Measurements from ENCODE around the gene TMEM267.
A peak's percentile ranks its signal among the peaks of the same experiment; 100 is the strongest.
"Not testable (repeated sequence)": the region's sequence is repeated elsewhere in the genome, so short reads cannot be mapped to it uniquely, and the experiment has no call there.

The TMEM267 gene

DNA sequence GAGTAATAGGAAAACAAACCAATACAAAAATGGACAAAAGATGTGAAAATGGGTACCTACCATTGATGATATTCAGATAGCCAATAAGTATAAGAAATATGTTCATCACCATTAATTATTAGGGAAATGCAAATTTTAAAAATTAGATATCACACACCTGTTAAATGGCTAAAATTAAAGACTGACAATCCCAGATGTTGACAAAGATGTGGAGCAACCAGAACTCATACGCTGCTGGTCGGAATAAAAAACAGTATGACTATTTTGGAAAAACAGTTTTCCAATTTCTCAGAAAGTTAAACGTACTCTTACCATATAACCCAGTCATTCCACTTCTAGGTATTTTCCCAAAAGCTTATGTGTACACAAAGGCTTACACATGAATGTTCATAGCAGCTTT is 27.1 kb downstream of the TMEM267 start:
- DNase-seq: no peak

DNA sequence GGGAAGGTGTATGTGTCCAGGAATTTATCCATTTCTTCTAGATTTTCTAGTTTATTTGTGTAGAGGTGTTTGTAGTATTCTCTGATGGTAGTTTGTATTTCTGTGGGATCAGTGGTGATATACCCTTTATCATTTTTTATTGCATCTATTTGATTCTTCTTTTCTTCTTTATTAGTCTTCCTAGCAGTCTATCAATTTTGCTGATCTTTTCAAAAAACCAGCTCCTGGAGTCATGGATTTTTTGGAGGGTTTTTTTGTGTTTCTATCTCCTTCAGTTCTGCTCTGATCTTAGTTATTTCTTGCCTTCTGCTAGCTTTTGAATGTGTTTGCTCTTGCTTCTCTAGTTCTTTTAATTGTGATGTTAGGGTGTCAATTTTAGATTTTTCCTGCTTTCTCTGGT is 42.1 kb downstream of the TMEM267 start:
- not testable (repeated sequence) for DNase-seq

DNA sequence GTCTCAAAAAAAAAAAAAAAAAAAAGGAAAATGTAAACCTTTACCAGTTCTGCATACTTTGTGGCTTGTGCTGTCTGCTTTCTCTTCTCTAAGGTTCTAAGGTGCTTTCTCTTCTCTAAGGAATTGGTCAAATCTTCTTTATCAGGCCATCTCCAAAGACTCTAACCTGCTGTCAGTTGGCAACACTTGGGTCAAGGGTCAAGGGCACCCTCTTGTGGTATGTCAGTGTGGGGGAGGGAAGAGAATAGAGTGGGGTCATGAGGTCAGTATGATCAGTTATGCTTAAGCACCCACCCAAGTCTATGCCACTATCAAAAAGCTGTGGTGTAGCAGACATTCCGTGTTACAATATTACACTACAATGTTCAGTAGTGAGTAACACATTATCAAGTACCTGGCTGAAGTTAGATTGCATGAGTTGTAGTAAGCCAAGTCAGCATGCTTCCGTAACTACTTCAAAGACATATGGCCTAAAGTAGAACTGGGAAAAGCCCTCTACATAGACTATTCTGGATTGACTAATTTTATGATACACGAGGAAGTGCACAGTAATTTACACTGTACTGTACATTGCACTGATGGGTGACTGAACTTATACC is 46.5 kb downstream of the TMEM267 start:
- DNase-seq: no peak

DNA sequence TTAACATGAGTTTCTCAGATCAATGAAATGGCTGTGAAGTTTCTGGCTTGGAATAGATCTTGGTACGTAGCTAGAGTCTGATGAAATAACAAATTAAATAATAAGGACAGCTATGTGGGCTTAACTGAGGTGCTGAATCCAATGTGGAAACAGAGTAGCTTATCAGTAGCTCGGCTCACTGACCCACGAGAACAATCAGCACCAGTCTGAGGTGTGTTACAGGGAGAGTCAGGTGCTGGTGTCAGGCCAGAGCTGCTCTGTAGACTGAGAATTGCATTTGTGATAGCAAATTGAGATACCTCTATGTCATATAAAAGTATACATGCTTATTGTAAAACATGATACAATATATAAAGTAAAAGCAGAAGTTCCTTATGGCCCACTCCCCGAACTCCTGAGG is 50.3 kb downstream of the TMEM267 start:
- DNase-seq: no peak

DNA sequence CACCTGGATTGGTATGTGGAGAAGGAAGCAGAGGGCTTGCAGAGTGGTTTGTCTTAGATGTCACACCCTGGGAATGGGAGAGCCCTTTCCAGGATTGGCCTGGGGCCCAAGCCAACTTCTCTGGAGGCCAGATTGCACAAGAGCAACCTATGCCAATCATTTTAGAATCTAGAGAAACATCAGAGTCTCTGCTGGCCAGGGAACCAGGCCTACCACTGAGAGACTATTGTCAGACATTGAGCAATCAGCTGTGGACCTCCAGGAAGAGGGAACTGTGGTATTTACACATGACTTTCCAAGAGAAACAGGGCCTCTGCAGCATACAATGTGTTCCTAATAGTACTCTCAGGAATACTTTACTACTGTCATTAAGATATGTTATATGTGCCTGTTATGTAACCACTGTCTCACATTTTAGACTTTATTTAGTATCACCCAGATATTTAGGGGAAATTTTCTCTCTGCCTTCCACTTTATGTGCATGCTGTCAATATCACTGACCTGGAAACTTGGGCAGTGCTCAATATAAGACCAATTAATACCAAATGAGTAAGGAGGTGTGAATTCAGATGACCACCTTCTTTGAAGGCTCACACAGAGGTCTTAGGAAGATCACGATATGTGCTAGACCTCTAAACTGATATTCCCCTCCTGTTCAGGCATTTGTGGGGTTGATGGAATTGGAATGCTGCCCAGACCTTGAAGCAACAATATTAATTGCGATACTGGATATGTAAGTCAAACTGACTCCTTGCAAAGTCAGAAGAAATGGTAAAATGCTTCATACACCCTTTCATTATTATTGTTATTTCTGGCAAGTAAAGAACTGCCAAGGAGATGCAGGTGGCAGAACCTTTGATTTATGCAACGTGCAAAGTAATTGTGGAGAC is 50.9 kb downstream of the TMEM267 start:
- peak; percentile 67 for DNase-seq

DNA sequence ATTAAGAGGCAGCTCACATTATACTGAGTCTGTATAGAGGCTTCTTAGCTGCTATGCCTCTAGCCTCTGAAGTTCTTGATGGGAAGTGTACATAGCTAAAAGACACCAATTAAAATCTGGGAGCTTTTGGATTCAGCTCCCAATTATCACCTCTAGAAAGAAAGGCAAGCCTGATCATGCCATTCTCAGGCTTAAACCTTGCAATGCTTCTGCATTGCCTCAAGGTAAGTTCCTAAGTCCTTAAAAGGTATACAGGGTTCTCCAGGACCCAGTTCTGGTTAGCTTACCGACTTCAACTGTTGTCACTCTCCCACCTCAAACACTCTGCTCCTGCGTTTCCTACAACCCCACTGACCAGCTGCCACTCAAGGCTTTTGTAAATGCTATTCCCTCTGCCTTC is 54.0 kb downstream of the TMEM267 start:
- DNase-seq: no peak

DNA sequence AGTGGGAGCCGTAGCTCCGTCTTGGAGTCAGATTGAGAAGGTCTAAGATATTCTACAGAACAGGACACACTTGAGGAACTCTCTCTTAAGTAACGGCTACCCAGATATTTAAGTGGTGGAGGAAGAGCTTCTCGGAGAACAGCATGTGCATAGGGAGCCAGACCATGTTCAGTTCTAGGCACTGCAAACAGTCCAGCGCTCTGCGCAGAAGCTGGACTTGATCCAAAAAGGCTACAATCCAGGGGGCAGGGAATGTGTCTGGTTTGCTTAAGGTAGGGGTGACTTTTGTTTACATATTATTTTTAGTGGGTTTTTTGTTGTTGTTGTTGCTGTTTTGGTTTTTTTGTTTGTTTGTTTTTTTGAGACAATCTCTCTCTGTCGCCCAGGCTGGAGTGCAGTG is 54.6 kb downstream of the TMEM267 start:
- DNase-seq: no peak

DNA sequence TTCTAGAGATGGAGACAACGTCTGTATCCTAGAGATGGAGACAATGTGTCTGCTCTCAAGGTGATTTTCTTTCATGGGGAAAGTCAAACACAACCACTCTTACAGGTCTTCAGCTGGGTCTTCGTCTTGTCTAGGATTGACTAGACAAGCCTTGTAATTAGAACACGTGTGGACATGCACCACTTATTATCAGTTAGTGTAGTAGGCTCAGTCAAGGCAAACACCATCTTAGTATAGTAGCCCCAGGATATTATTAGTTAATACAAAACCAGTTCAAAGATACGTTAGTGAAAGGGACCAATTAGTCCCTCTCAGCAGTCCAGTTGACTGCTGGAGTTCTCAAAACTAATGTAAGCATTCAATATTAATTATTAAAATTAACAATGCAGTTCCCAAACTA is 56.4 kb downstream of the TMEM267 start:
- DNase-seq: no peak

DNA sequence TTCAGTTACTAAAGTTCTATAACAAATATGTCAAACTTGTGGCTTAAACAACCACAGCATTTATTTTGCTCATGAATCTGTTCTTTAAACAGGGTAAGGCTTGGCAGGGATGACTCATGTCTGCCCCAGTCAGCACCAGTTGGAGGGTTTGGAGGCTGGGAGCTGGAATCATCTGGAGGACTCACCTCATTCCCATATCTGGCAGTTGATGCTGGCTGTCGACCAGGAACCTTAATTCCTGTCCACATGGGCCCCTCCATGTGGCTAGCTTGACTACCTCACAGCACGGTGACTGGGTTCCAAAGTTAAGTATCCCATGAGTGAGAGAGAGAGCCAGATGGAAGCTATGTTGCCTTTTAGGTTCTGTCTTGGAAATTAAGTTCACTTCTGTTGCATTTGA is 57.7 kb downstream of the TMEM267 start:
- DNase-seq: no peak

DNA sequence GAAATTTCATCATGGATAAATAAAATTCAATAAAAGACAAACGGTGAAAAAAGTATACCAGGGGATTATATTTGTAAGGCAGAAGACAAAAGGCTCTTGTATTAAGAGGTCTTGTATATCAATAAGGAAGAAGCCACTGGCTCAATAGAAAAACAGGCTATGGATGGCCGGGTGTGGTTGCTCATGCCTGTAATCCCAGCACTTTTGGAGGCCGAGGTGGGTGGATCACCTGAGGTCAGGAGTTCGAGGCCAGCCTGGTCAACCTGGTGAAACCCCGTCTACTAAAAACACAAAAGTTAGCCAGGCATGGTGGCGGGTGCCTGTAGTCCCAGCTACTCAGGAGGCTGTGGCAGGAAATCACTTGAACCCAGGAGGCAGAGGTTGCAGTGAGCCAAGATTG is 60.6 kb downstream of the TMEM267 start:
- DNase-seq: not testable (repeated sequence)

DNA sequence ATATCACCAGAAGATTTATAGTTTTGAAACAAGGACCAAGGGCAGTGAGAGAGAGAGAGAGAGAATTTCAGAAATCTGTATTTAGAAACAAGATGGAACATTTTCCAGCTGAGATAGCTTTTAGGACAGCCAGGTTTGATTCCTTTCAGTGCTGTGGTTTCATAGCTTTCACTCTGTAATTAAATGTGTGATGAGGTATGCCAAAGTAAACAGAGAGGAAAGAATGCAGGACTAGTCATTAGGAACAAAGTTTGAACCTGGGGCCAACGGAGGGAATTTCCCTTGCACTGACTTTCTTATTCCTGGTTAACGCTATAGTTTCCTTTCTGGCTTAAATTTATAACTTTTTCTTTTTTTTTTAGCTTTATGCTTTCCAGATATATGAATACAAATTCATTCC is 61.5 kb downstream of the TMEM267 start:
- DNase-seq: peak; percentile 52

DNA sequence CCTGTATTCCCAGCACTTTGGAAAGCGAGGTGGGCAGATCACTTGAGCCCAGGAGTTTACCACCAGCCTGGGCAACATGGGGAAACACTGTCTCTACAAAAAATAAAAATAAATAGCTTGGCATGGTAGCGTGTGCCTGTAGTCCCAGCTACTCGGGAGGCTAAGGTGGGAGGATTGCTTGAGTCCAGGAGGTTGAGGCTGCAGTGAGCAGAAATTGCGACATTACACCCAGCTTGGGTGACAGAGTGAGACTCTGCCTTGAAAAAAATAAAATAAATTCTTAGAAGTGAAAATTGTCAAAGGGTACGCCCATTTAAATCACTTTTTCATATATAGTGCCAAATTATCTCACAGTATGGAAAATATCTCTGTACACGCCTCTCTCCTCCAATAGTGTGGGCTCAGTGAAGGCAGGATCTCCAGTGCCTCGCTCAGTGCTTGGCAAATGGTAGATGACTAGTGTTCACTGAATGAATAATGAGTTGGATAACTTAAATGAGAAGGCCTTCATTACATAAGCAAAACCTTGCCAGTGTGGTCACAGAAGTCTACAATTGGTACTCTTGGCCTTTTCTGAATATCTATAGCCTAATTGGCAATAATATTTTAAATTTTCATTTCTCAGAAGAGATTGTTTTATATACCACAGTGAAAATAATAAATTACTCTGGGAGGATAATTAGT is 62.1 kb downstream of the TMEM267 start:
- DNase-seq: no peak

DNA sequence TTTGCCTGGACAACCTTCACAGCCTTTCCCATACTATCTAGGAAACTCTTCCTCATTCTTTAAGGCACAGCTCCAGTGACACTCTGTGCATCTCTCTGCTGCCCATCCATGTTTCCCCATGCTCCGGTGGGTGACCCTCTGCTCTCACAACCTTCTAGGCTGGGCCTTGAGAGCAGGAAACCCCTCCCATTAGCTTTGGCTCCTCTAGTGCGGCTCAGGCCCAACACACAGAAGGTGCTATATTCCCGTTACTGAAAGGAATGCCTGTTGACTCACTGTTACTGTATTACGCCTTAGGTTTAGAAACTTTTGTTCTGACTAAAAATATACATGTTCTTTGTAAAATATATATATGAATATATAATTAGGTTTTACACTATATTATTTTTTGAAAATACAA is 63.4 kb downstream of the TMEM267 start:
- no peak for DNase-seq

DNA sequence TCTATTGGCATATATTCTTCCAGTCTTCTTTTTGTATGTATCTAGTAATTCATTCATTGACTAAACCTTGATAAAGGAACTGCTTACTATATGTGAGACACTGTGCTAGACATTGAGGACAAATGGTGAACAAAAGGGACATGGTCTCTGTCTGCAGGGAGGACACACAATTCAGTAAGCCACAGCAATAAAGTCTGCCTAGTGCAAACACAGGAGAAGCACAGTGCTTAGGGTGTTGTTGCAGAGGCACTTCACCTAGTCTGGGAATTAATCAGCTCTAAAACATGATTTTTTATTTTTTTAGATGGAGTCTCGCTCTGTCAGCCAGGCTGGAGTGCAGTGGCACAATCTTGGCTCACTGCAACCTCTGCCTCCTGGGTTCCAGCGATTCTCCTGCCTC is 65.1 kb downstream of the TMEM267 start:
- no peak for DNase-seq

DNA sequence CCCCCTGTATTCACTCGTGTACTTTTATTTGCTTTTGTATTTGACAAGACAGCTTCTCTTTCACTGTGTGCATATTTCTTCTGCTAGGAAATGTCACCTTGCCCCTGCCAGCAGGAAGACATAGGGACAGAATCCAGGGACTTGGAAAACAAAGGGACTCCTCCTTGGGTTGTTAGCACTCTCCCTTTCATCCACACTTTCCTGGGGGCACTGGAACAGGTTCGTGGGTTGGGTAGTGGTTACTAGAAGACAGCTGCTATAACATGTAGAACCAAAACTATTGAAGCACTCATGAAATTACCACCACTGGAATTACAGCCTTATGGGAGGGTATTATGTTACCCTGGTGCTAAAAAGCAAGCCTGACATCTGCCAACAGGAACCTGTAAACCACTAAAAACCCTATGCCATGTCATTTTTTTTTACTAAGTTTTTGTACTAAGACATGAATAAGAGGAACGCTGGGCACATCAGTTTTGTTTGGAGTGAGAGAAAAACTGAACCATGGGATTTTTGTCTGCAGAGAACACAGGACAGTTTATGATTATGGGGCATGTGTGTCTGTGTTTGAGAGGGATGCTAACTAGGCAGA is 66.8 kb downstream of the TMEM267 start:
- peak; percentile 69 for DNase-seq

DNA sequence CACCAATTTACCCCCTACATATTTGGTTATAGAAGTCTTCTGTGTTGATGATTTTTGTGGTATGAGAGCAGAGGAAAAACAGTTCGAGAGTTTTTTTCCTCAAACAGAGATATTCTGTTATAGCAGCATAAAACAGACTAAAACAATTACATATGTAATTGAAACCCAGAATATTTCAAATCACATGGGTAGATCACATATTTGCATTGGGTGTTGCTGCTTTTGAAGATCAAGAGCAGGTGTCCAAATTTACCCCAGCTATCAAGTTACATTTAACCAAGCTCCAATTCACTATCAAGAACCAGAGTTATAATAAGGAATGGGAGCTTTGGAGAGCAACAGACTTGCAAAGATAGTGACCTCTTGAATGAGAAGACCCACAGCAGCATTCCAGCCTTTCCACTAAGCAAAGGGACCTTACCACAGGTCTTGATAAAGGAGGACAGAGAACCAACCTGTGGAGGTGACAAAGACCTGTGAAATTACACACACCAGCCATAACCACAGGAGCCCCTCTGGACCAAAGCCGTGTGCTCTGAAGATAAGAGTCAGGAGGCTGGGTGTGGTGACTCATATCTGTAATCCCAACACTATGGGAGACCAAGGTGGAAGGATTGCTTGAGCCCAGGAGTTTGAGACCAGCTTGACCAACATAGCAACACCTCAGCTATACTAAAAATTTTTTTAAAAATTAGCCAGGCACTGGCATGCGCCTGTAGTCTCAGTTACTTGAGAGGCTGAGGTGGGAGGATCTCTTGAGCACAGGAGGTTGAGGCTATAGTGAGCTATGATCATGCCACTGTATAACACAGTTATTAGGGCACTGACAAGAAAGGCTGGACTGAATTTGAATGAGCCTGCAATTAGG is 67.5 kb downstream of the TMEM267 start:
- DNase-seq: peak; percentile 72

DNA sequence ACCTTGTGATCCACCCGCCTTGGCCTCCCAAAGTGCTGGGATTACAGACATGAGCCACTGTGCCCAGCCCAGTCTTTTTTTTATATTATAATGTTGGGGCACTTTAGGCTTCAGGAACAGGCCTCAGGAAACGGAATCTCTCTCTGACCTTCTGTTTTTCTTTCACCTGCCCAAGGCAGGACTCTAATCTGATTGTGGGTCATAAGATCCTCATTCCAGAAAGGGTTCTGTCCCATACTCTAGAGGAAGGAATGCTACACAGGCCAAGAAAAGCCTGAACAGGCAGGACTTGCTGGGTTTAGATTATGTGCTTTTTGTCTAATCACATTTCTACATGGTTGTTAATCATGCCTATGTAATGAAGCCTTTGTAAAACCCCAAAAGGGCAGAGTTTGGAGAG is 69.7 kb downstream of the TMEM267 start:
- DNase-seq: no peak

DNA sequence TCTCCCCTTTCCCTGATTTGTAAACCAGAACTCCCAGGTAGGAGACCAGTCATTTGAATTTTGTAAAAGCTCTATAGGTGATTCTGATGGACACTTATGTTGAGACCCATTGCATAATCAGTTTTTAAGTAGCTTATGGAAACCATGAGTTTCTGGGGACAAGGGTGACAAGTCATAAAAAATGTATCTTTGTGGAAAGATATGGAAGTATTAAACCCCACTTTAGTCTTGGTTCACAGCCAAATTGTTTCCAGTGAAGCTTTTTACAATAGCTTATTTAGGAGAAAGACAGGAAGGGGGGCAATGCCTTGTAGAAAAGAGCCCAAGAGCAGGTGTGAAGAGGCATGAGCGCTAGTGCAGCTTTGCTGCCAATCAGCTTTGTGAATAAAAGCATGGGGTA is 71.0 kb downstream of the TMEM267 start:
- DNase-seq: peak; percentile 39

DNA sequence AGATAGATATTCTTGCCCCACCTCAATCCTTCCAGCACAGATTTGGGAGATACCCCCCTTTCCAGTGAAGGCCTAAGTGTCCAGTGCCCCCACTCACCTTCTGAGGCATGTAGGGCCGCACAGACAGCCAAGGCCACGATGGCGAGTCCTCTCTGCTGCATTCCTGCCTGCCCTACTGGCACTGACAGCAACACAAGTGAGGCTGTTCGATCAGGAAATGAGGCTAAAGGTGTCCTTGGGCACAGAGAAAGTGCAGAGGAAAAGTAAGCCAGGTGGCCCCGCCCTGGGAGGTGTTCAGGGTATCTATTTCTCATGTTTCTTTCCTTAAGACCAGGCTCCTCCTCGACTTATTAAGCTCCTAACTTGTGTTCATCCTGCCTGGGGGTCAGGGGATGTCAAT is 71.5 kb downstream of the TMEM267 start, which contains the start of gene CCL28:
CCL28 (minus strand) TSS at position 236 of the 400 bp plus-strand sequence; CDS start at position 161, 75 bp downstream.
- no peak for DNase-seq

DNA sequence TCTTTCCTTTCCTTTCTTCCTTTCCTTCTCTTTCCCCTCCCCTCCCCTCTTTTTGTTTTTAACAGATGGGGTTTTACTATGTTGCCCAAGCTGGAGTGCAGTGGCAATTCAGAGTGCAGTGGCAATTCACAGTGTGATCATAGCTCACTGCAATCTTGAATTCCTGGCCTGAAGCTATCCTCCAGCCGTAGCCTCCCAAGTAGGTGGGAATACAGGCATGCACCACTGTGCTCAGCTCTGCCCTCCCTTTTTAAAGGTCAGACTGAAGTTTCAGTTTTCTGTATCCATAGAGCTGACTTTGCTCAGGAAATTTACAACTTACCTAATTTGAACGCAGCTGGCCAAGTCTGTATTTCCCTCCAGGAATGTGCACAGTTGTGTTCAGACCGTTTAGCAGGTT is 72.2 kb downstream of the TMEM267 start:
- DNase-seq: no peak

DNA sequence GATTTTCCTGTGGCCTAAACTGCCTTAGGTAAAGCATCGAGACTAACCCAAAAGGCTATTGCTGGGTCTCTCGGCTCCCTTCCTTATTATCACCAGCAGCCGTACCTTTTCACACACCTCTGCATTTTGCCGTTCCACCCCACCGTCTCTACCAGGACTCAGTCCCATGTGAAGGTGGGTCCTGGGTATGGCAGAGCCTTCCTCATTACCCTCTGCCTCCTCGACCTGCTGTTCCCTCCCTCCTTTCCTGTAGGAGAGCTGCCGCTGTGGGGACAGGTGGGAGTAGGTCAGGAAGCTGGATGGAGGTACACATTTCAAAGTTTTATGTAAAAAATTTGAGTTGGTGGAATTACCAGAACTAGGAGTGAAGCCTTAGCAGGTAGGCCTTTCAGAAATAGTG is 73.3 kb downstream of the TMEM267 start:
- no peak for DNase-seq

DNA sequence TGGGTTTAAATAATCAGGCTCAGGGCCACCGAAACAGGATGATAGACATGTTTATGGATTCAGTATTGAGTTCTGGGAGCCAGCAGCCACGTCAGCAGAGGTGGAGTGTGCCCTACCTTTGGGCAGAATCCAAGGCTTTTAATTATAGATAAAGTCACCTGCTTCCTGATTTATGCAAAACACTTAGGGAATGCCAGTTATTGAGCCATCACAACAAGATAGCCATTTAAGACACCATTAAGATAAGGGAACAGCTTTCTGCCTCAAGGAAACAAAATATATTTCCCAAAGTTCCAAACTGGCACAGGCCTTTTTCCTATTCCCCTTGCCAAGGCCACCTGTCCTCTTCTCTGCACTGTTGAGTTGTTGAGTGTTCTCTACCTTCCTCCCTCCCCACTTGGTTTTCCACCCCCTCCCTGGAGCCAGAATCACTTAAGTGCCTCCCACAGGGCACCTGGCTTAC is 73.8 kb downstream of the TMEM267 start:
- DNase-seq: no peak

Data from NCI-H146 (cell line).